HEK293 (cell line): ENCODE measurements around the gene MED13L.

Source experiments
- MEIS1 ChIP-seq: sonication (generic); formaldehyde crosslinking; IDR thresholded peaks from 2 replicates; pipeline ENCODE4 v1.8.1; 2022; ENCODE audit warnings: missing genetic modification reagents, mild to moderate bottlenecking, borderline replicate concordance
- ZNF146 ChIP-seq: fragments of 450-650 bp; formaldehyde crosslinking; IDR thresholded peaks from 2 replicates; pipeline ENCODE4 v1.5.1; 2016; ENCODE audit warnings: missing biosample characterization, missing genetic modification characterization
- ZNF571 ChIP-seq: fragments of 450-650 bp; formaldehyde crosslinking; IDR thresholded peaks from 2 replicates; pipeline ENCODE4 v1.5.0; 2017; ENCODE audit warnings: missing biosample characterization, missing genetic modification characterization
- ZNF776 ChIP-seq: fragments of 450-650 bp; formaldehyde crosslinking; IDR thresholded peaks from 2 replicates; pipeline ENCODE4 v1.5.0; 2017; ENCODE audit warnings: missing biosample characterization, missing genetic modification characterization, borderline replicate concordance
- TF ChIP-seq, protein P1 (sequence below): fragments of 450-650 bp; formaldehyde crosslinking; IDR thresholded peaks from 2 replicates; pipeline ENCODE4 v1.5.1; 2016; ENCODE audit warnings: missing biosample characterization, missing genetic modification characterization
- TF ChIP-seq, protein P2 (sequence below): fragments of 450-650 bp; formaldehyde crosslinking; IDR thresholded peaks from 2 replicates; pipeline ENCODE4 v1.5.1; 2016; ENCODE audit warnings: missing biosample characterization, missing genetic modification characterization

- TF ChIP-seq, protein P1, sequence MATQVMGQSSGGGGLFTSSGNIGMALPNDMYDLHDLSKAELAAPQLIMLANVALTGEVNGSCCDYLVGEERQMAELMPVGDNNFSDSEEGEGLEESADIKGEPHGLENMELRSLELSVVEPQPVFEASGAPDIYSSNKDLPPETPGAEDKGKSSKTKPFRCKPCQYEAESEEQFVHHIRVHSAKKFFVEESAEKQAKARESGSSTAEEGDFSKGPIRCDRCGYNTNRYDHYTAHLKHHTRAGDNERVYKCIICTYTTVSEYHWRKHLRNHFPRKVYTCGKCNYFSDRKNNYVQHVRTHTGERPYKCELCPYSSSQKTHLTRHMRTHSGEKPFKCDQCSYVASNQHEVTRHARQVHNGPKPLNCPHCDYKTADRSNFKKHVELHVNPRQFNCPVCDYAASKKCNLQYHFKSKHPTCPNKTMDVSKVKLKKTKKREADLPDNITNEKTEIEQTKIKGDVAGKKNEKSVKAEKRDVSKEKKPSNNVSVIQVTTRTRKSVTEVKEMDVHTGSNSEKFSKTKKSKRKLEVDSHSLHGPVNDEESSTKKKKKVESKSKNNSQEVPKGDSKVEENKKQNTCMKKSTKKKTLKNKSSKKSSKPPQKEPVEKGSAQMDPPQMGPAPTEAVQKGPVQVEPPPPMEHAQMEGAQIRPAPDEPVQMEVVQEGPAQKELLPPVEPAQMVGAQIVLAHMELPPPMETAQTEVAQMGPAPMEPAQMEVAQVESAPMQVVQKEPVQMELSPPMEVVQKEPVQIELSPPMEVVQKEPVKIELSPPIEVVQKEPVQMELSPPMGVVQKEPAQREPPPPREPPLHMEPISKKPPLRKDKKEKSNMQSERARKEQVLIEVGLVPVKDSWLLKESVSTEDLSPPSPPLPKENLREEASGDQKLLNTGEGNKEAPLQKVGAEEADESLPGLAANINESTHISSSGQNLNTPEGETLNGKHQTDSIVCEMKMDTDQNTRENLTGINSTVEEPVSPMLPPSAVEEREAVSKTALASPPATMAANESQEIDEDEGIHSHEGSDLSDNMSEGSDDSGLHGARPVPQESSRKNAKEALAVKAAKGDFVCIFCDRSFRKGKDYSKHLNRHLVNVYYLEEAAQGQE (tag by site-specific recombination), result no peak
- TF ChIP-seq, protein P2, sequence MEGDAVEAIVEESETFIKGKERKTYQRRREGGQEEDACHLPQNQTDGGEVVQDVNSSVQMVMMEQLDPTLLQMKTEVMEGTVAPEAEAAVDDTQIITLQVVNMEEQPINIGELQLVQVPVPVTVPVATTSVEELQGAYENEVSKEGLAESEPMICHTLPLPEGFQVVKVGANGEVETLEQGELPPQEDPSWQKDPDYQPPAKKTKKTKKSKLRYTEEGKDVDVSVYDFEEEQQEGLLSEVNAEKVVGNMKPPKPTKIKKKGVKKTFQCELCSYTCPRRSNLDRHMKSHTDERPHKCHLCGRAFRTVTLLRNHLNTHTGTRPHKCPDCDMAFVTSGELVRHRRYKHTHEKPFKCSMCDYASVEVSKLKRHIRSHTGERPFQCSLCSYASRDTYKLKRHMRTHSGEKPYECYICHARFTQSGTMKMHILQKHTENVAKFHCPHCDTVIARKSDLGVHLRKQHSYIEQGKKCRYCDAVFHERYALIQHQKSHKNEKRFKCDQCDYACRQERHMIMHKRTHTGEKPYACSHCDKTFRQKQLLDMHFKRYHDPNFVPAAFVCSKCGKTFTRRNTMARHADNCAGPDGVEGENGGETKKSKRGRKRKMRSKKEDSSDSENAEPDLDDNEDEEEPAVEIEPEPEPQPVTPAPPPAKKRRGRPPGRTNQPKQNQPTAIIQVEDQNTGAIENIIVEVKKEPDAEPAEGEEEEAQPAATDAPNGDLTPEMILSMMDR (tag by site-specific recombination), result no peak
- TF ChIP-seq MEIS1, result no peak
- no peak for TF ChIP-seq ZNF776
- TF ChIP-seq ZNF571, result no peak
- no peak for TF ChIP-seq ZNF146 (tag by site-specific recombination)
Observed at GRCh38 chr12:116150001-116150400, 127.5 kb downstream of the MED13L start.
